Body of pancreas (tissue), 4 donors: ENCODE results near the gene FREY1. TPM values are rescaled to one million over a fixed set of nuclear protein-coding genes. Genes with fewer than 3 reads are reported as not detected.

ENCODE experiments used
- ATAC-seq: fragments of 150-250 bp; one replicate; pipeline ENCODE4 v1.9.1; 2016
- DNase-seq, 4 donors: peaks; one replicate each; pipeline ENCODE4 v3.0.0-alpha.2; 2019
- H3K27ac ChIP-seq, 4 donors: fragments of 200-600 bp; sonication (generic); 1 replicate in 3 of 4; 2 replicates in 1 of 4; pipeline versions ENCODE4 v1.5.1 to v1.6.1; 2016 to 2019; ENCODE audit warnings: mild to moderate bottlenecking in 1 of 4, mixed read lengths in 1 of 4, moderate library complexity in 1 of 4
- H3K27me3 ChIP-seq, 2 donors: fragments of 200-600 bp; sonication (generic); one replicate each; pipeline ENCODE4 v1.6.0; 2016; ENCODE audit warnings: mild to moderate bottlenecking in 1 of 2
- H3K36me3 ChIP-seq, 2 donors: fragments of 200-600 bp; sonication (generic); replicated peaks in 1 of 2; 2 replicates each; pipeline ENCODE4 v1.5.1; 2016; ENCODE audit warnings: low read depth in 2 of 2; ENCODE audit not compliant: insufficient read depth in 1 of 2
- H3K4me1 ChIP-seq: fragments of 200-600 bp; sonication (generic); one replicate; pipeline ENCODE4 v1.6.0; 2016
- H3K4me3 ChIP-seq, 2 donors: fragments of 200-600 bp; sonication (generic); 1 replicate in 1 of 2; 2 replicates in 1 of 2; pipeline ENCODE4 v1.5.1; 2016 to 2019
- H3K9me3 ChIP-seq, 3 donors: fragments of 200-600 bp; sonication (generic); 1 replicate in 2 of 3; 2 replicates in 1 of 3; pipeline ENCODE4 v1.5.1; 2016
- CTCF ChIP-seq, 7 experiments: fragments of 450-650 bp in 4 of 7; fragments of 200-600 bp in 3 of 7; sonication (generic) in 3 of 7; IDR thresholded peaks; one replicate each; pipeline ENCODE4 v1.5.1; 2016 to 2019; ENCODE audit warnings: antibody characterized with exemption in 7 of 7
- POLR2A ChIP-seq, 3 donors: fragments of 450-650 bp; IDR thresholded peaks; one replicate each; pipeline ENCODE4 v1.6.1; 2016; ENCODE audit warnings: antibody characterized with exemption in 3 of 3, mild to moderate bottlenecking in 2 of 3
- WGBS, 2 donors: methylation state at CpG; one replicate each; pipeline ENCODE4 v1.1.5; 2017; 5-methylcytosine and 5-hydroxymethylcytosine counted together
- intact Hi-C: fragments of 100-400 bp; cut with DNase I; formaldehyde crosslinking; loops from one replicate; pipeline ENCODE4 v1.15.1; 2023
- total RNA-seq, 2 donors: library from RNA; depleted of rRNA; stranded (reverse); fragments of >200 nt; gene quantifications; one replicate each; pipeline ENCODE4 v1.1.0, GENCODE V29; 2016

FREY1 gene
- total RNA-seq, 2 donors from 2014 or later: 2.3 to 8.2 TPM

- intact Hi-C loops: no loop called here
- TF ChIP-seq POLR2A (IDR thresholded peaks at IDR 0.05): no peak
- no peak for TF ChIP-seq CTCF (IDR thresholded peaks at IDR 0.05)
- no peak for ATAC-seq
- Histone ChIP-seq H3K9me3 (no peaks in the 10 kb centered on the region), H3K4me3 (peak overlapping the region; percentile 82 to 91), H3K27ac (peak overlapping the region; percentile 93 to 97 (median 96)), H3K4me1 (peaks cover 47% of the 10 kb centered on the region), H3K27me3 (no peaks in the 10 kb centered on the region), H3K36me3 (peaks cover 12 to 20% of the 10 kb centered on the region in 2 donors)
- DNase-seq: no peak
- WGBS, 2 donors: 4 to 5% methylated on average over 7 to 15 of the region's 16 CpGs
These were observed 10.2 kb upstream of the FREY1 start for GRCh38 chr11:45917286-45917622.

- H3K27ac ChIP-seq: no peak overlapping the region
- no peak for TF ChIP-seq CTCF (IDR thresholded peaks at IDR 0.05)
- TF ChIP-seq POLR2A (IDR thresholded peaks at IDR 0.05): no peak
- no peak overlapping the region for H3K4me3 ChIP-seq
- intact Hi-C loops: no loop called here
- no peak for DNase-seq
- H3K27me3 ChIP-seq: no peaks in the 10 kb centered on the region
- H3K4me1 ChIP-seq: peaks cover 29% of the 10 kb centered on the region
- H3K36me3 ChIP-seq: peaks cover 12 to 28% of the 10 kb centered on the region in 2 donors
- WGBS, 2 donors: 76 to 77% methylated on average over 6 to 13 of the region's 13 CpGs
- no peak for ATAC-seq
- no peaks in the 10 kb centered on the region for H3K9me3 ChIP-seq
These were observed 8.4 kb upstream of the FREY1 start for GRCh38 chr11:45915446-45915845.

- ATAC-seq (no peak), DNase-seq (no peak)
- intact Hi-C loops: no loop called here
- Histone ChIP-seq H3K36me3 (peaks cover 12 to 32% of the 10 kb centered on the region in 2 donors), H3K4me1 (peaks cover 23% of the 10 kb centered on the region), H3K4me3 (no peak overlapping the region), H3K27ac (no peak overlapping the region), H3K9me3 (no peaks in the 10 kb centered on the region), H3K27me3 (no peaks in the 10 kb centered on the region)
- 85 to 94% methylated on average over 5 to 20 of the region's 22 CpGs for WGBS, 2 donors
- TF ChIP-seq POLR2A (IDR thresholded peaks at IDR 0.05) (no peak), CTCF (IDR thresholded peaks at IDR 0.05) (no peak)
These were observed 7.0 kb upstream of the FREY1 start for GRCh38 chr11:45913942-45914635.

- DNase-seq (no peak), ATAC-seq (no peak)
- intact Hi-C loops: no loop called here
- H3K4me3 ChIP-seq: no peak overlapping the region
- no peaks in the 10 kb centered on the region for H3K9me3 ChIP-seq
- peaks cover 12 to 32% of the 10 kb centered on the region in 2 donors for H3K36me3 ChIP-seq
- TF ChIP-seq POLR2A (IDR thresholded peaks at IDR 0.05) (no peak), CTCF (IDR thresholded peaks at IDR 0.05) (no peak)
- peaks cover 24% of the 10 kb centered on the region for H3K4me1 ChIP-seq
- 90 to 95% methylated on average over 14 to 18 of the region's 19 CpGs for WGBS, 2 donors
- H3K27ac ChIP-seq: no peak overlapping the region
- H3K27me3 ChIP-seq: no peaks in the 10 kb centered on the region
These were observed 6.4 kb upstream of the FREY1 start for GRCh38 chr11:45913514-45913913.

- no peaks in the 10 kb centered on the region for H3K27me3 ChIP-seq
- peaks cover 35% of the 10 kb centered on the region for H3K4me1 ChIP-seq
- 85 to 90% methylated on average over 4 to 9 of the region's 9 CpGs for WGBS, 2 donors
- intact Hi-C loops: no loop called here
- ATAC-seq (no peak), DNase-seq (no peak)
- TF ChIP-seq POLR2A (IDR thresholded peaks at IDR 0.05): no peak
- TF ChIP-seq CTCF (IDR thresholded peaks at IDR 0.05): no peak
- H3K27ac ChIP-seq: no peak overlapping the region
- H3K4me3 ChIP-seq: no peak overlapping the region
- peaks cover 12 to 32% of the 10 kb centered on the region in 2 donors for H3K36me3 ChIP-seq
- no peaks in the 10 kb centered on the region for H3K9me3 ChIP-seq
These were observed 3.6 kb upstream of the FREY1 start for GRCh38 chr11:45910623-45911022.
